Stomach (tissue), 9 donors: ENCODE measurements around the gene SIGLEC7. TPM values are rescaled to one million over a fixed set of nuclear protein-coding genes. Genes with fewer than 3 reads are reported as not detected.

Experiments
- DNase-seq, 2 donors: peaks; one replicate each; pipeline versions ENCODE4 v3.0.0 to v3.0.0-alpha.2; 2013 to 2019
- H3K27ac ChIP-seq, 5 donors: fragments of 200-600 bp in 4 of 5; sonication (generic) in 4 of 5; one replicate each; pipeline ENCODE4 v1.5.1; 2013 to 2019; ENCODE audit warnings: mild to moderate bottlenecking in 1 of 5, moderate library complexity in 1 of 5
- H3K27me3 ChIP-seq, 3 donors: fragments of 200-600 bp; sonication (generic); one replicate each; pipeline ENCODE4 v1.5.1; 2017 to 2019; ENCODE audit warnings: mixed run types in 1 of 3
- H3K36me3 ChIP-seq, 4 donors: fragments of 200-600 bp; sonication (generic); 1 replicate in 3 of 4; 2 replicates in 1 of 4; pipeline ENCODE4 v1.5.1; 2016 to 2019
- H3K4me1 ChIP-seq, 4 donors: fragments of 200-600 bp; sonication (generic); one replicate each; pipeline ENCODE4 v1.5.1; 2016 to 2019
- H3K4me3 ChIP-seq, 4 donors: fragments of 200-600 bp; sonication (generic) in 3 of 4; one replicate each; pipeline ENCODE4 v1.5.1; 2016 to 2019; ENCODE audit warnings: mild to moderate bottlenecking in 1 of 4
- H3K9me3 ChIP-seq, 4 donors: fragments of 200-600 bp; sonication (generic); one replicate each; pipeline ENCODE4 v1.5.1; 2016 to 2019
- CTCF ChIP-seq, 7 experiments: fragments of 450-650 bp in 4 of 7; fragments of 200-600 bp in 3 of 7; sonication (generic) in 3 of 7; IDR thresholded peaks; one replicate each; pipeline ENCODE4 v1.5.1; 2016 to 2019; ENCODE audit warnings: antibody characterized with exemption in 7 of 7, control low read depth in 2 of 7, mild to moderate bottlenecking in 1 of 7
- EP300 ChIP-seq: sonication (generic); formaldehyde crosslinking; IDR thresholded peaks from one replicate; pipeline ENCODE4 v1.6.1; 2017; ENCODE audit warnings: antibody characterized with exemption
- POLR2A ChIP-seq, 4 donors: fragments of 450-650 bp; IDR thresholded peaks; one replicate each; pipeline ENCODE4 v1.6.1; 2016; ENCODE audit warnings: antibody characterized with exemption in 4 of 4, control low read depth in 2 of 4, mild to moderate bottlenecking in 1 of 4, moderate library complexity in 1 of 4
- POLR2AphosphoS5 ChIP-seq, 3 donors: sonication (generic); formaldehyde crosslinking; IDR thresholded peaks; one replicate each; pipeline ENCODE4 v1.6.1; 2016; ENCODE audit warnings: antibody characterized with exemption in 3 of 3
- WGBS, 5 donors: extraction: QIAGEN DNeasy Blood & Tissue Kit in 3 of 5; methylation state at CpG; one replicate each; pipeline versions ENCODE4 v1.1.5 to v1.1.7; 2013 to 2018; 5-methylcytosine and 5-hydroxymethylcytosine counted together
- intact Hi-C: fragments of 100-400 bp; cut with DNase I; formaldehyde crosslinking; loops from one replicate; pipeline ENCODE4 v1.15.1; 2023; ENCODE audit warnings: low total_unique reads
- polyA plus RNA-seq, 3 donors: library from polyadenylated mRNA; stranded (reverse); fragments of 200-250 nt; gene quantifications; one replicate each; pipeline ENCODE4 v1.2.3, GENCODE V29; 2013
- total RNA-seq, 5 donors: library from RNA; depleted of rRNA; stranded (reverse); fragments of >200 nt; gene quantifications; one replicate each; pipeline versions ENCODE4 v1.1.0 to v1.2.3, GENCODE V29; 2014 to 2016
- donor health status: healthy with polysubstance abuse.
- donor health status: Bipolar disorder and iron deficiency.
- donor health status: healthy.

Gene SIGLEC7
- total and polyA plus RNA-seq, 8 donors, result 0.18 to 1.8 (median 0.90) TPM; not detected in 4

- TF ChIP-seq EP300 (no peak), POLR2AphosphoS5 (IDR thresholded peaks at IDR 0.05) (no peak), POLR2A (IDR thresholded peaks at IDR 0.05) (no peak)
- Histone ChIP-seq H3K9me3 (no peaks in the 10 kb centered on the region), H3K27me3 (peaks cover 0 to 21% (median 10%) of the 10 kb centered on the region in 3 donors), H3K27ac (peak overlapping the region in 2 of 5 donors; percentile 73 to 74), H3K4me1 (peaks cover 6 to 27% (median 9%) of the 10 kb centered on the region in 4 donors), H3K4me3 (no peak overlapping the region), H3K36me3 (no peaks in the 10 kb centered on the region)
- WGBS, 5 donors, result 67 to 86% (median 74%) methylated on average over 7 to 8 of the region's 8 CpGs
- intact Hi-C loops, result no loop called here
- no peak for DNase-seq
These were observed 5.9 kb upstream of the SIGLEC7 start for GRCh38 chr19:51135986-51136762.

- peaks cover 2 to 19% (median 4%) of the 10 kb centered on the region in 4 donors for H3K4me1 ChIP-seq
- H3K27ac ChIP-seq, result peak overlapping the region in 3 of 5 donors; percentile 53 to 74 (median 73)
- H3K9me3 ChIP-seq, result no peaks in the 10 kb centered on the region
- H3K36me3 ChIP-seq, result no peaks in the 10 kb centered on the region
- no peak for TF ChIP-seq CTCF (IDR thresholded peaks at IDR 0.05)
- no peak for TF ChIP-seq EP300
- no peak for TF ChIP-seq POLR2AphosphoS5 (IDR thresholded peaks at IDR 0.05)
- no peak for TF ChIP-seq POLR2A (IDR thresholded peaks at IDR 0.05)
- no peak for DNase-seq
- no peak overlapping the region for H3K4me3 ChIP-seq
- H3K27me3 ChIP-seq, result peaks cover 0 to 29% (median 16%) of the 10 kb centered on the region in 3 donors
- intact Hi-C loops, result no loop called here
- 62 to 74% (median 67%) methylated on average over 12 of the region's 12 CpGs for WGBS, 5 donors
These were observed 5.1 kb upstream of the SIGLEC7 start for GRCh38 chr19:51136851-51137551.

GRCh38 chr19:51137792-51138425, 4.2 kb upstream of the SIGLEC7 start:
- H3K36me3 ChIP-seq, result no peaks in the 10 kb centered on the region
- peak overlapping the region in 3 of 5 donors; percentile 41 to 74 (median 73) for H3K27ac ChIP-seq
- TF ChIP-seq POLR2A (IDR thresholded peaks at IDR 0.05), result no peak
- TF ChIP-seq CTCF (IDR thresholded peaks at IDR 0.05), result no peak
- no peak for TF ChIP-seq POLR2AphosphoS5 (IDR thresholded peaks at IDR 0.05)
- TF ChIP-seq EP300, result no peak
- no peaks in the 10 kb centered on the region for H3K9me3 ChIP-seq
- no peak for DNase-seq
- peaks cover 0 to 12% (median 0%) of the 10 kb centered on the region in 4 donors for H3K4me1 ChIP-seq
- intact Hi-C loops, result no loop called here
- no peak overlapping the region for H3K4me3 ChIP-seq
- peaks cover 0 to 38% (median 16%) of the 10 kb centered on the region in 3 donors for H3K27me3 ChIP-seq
- 56 to 77% (median 69%) methylated on average over 8 to 9 of the region's 9 CpGs for WGBS, 5 donors

GRCh38 chr19:51138549-51138979, 3.5 kb upstream of the SIGLEC7 start:
- no peak for TF ChIP-seq POLR2A (IDR thresholded peaks at IDR 0.05)
- peak in 1 of 3 donors; percentile 18 for TF ChIP-seq POLR2AphosphoS5 (IDR thresholded peaks at IDR 0.05)
- WGBS, 5 donors, result 58 to 71% (median 62%) methylated on average over 6 of the region's 6 CpGs
- peak overlapping the region in 3 of 5 donors; percentile 45 to 74 (median 73) for H3K27ac ChIP-seq
- H3K4me3 ChIP-seq, result no peak overlapping the region
- H3K27me3 ChIP-seq, result peaks cover 0 to 43% (median 16%) of the 10 kb centered on the region in 3 donors
- H3K36me3 ChIP-seq, result no peaks in the 10 kb centered on the region
- peak in 1 of 2 donors; percentile 38 for DNase-seq
- peaks cover 0 to 12% (median 0%) of the 10 kb centered on the region in 4 donors for H3K4me1 ChIP-seq
- H3K9me3 ChIP-seq, result no peaks in the 10 kb centered on the region
- intact Hi-C loops, result no loop called here
